HG03045 (cell line): ENCODE measurements around the gene TMEM175.
"Not testable (repeated sequence)": the region's sequence is repeated elsewhere in the genome, so short reads cannot be mapped to it uniquely, and the experiment has no call there.

ENCODE experiments used
- ATAC-seq: cut with Tn5 transposase; IDR thresholded peaks from one replicate; pipeline ENCODE4 v1.9.1; 2021; ENCODE audit warnings: mild to moderate bottlenecking, moderate library complexity; ENCODE audit not compliant: unreplicated experiment

The TMEM175 gene

GRCh38 chr4:987624-988513 is 55.6 kb downstream of the TMEM175 start:
- ATAC-seq, result no peak

GRCh38 chr4:988726-989721 is 56.8 kb downstream of the TMEM175 start:
- no peak for ATAC-seq

- no peak for ATAC-seq
Observed at GRCh38 chr4:989722-990471, 57.6 kb downstream of the TMEM175 start.

GRCh38 chr4:990746-991367 is 58.6 kb downstream of the TMEM175 start:
- ATAC-seq, result no peak

- ATAC-seq, result no peak
Observed at GRCh38 chr4:991451-992296, 59.4 kb downstream of the TMEM175 start.

- no peak for ATAC-seq
Observed at GRCh38 chr4:992297-993110, 60.2 kb downstream of the TMEM175 start.

- ATAC-seq, result no peak
Observed at GRCh38 chr4:993111-994029, 61.1 kb downstream of the TMEM175 start, which contains the start of gene SLC26A1. TSS of gene SLC26A1 (minus strand) at chr4:993404. CDS start at chr4:991703, 1,701 bp downstream.

GRCh38 chr4:995311-996026 is 63.2 kb downstream of the TMEM175 start:
- ATAC-seq, result no peak

GRCh38 chr4:996030-996996 is 64.1 kb downstream of the TMEM175 start:
- ATAC-seq, result no peak

GRCh38 chr4:996997-997374 is 64.7 kb downstream of the TMEM175 start:
- no peak for ATAC-seq

- no peak for ATAC-seq
Observed at GRCh38 chr4:997375-998071, 65.3 kb downstream of the TMEM175 start.

GRCh38 chr4:998096-998691 is 65.9 kb downstream of the TMEM175 start:
- ATAC-seq, result no peak

- not testable (repeated sequence) for ATAC-seq
Observed at GRCh38 chr4:999240-999863, 67.1 kb downstream of the TMEM175 start.

GRCh38 chr4:999882-1000425 is 67.7 kb downstream of the TMEM175 start:
- ATAC-seq, result no peak
